ENCODE data around the gene ARHGAP19.

Gene ARHGAP19

DNA sequence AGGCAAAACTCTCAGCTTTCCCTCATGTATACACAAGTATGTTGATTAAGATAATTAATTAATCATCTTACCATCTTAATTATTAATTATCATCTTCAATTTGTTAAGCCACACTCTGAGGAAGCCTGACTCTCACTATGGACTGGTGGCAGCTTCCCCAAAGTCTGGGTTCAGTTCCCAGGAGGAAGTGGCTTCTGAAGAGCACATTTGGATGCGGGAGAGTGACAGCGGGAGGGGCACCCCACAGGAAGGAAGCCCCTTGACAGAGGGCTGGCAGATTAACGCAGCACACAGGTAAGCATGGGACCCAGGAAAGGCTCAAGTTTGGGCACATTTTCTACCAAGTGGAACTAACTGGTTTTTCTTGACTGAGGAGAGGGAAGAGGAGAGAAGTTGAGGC, 93.3 kb downstream of the ARHGAP19 start (continued):
- TF ChIP-seq, protein P1, sequence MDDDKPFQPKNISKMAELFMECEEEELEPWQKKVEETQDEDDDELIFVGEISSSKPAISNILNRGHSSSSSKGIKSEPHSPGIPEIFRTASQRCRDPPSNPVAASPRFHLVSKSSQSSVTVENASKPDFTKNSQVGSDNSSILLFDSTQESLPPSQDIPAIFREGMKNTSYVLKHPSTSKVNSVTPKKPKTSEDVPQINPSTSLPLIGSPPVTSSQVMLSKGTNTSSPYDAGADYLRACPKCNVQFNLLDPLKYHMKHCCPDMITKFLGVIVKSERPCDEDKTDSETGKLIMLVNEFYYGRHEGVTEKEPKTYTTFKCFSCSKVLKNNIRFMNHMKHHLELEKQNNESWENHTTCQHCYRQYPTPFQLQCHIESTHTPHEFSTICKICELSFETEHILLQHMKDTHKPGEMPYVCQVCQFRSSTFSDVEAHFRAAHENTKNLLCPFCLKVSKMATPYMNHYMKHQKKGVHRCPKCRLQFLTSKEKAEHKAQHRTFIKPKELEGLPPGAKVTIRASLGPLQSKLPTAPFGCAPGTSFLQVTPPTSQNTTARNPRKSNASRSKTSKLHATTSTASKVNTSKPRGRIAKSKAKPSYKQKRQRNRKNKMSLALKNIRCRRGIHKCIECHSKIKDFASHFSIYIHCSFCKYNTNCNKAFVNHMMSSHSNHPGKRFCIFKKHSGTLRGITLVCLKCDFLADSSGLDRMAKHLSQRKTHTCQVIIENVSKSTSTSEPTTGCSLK (tag by site-specific recombination; IDR thresholded peaks at IDR 0.05), result no peak
- TF ChIP-seq, protein P2, sequence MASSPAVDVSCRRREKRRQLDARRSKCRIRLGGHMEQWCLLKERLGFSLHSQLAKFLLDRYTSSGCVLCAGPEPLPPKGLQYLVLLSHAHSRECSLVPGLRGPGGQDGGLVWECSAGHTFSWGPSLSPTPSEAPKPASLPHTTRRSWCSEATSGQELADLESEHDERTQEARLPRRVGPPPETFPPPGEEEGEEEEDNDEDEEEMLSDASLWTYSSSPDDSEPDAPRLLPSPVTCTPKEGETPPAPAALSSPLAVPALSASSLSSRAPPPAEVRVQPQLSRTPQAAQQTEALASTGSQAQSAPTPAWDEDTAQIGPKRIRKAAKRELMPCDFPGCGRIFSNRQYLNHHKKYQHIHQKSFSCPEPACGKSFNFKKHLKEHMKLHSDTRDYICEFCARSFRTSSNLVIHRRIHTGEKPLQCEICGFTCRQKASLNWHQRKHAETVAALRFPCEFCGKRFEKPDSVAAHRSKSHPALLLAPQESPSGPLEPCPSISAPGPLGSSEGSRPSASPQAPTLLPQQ (tag by site-specific recombination; IDR thresholded peaks at IDR 0.05), result no peak
- TF ChIP-seq ZNF747 (tag by site-specific recombination; IDR thresholded peaks at IDR 0.05) (no peak), FEZF1 (tag by site-specific recombination; IDR thresholded peaks at IDR 0.05) (no peak), ZIC2 (tag by site-specific recombination; IDR thresholded peaks at IDR 0.05) (no peak), ZNF138 (tag by site-specific recombination; IDR thresholded peaks at IDR 0.05; ENCODE audit: borderline replicate concordance) (no peak), ZNF23 (tag by site-specific recombination; IDR thresholded peaks at IDR 0.05; ENCODE audit: borderline replicate concordance) (no peak), ZNF558 (tag by site-specific recombination; IDR thresholded peaks at IDR 0.05) (no peak), ZNF660 (tag by site-specific recombination; IDR thresholded peaks at IDR 0.05) (no peak), ZNF155 (tag by site-specific recombination; IDR thresholded peaks at IDR 0.05) (no peak), ZNF302 (tag by site-specific recombination; IDR thresholded peaks at IDR 0.05; ENCODE audit: low read depth) (no peak)
- TF ChIP-seq, protein P3, sequence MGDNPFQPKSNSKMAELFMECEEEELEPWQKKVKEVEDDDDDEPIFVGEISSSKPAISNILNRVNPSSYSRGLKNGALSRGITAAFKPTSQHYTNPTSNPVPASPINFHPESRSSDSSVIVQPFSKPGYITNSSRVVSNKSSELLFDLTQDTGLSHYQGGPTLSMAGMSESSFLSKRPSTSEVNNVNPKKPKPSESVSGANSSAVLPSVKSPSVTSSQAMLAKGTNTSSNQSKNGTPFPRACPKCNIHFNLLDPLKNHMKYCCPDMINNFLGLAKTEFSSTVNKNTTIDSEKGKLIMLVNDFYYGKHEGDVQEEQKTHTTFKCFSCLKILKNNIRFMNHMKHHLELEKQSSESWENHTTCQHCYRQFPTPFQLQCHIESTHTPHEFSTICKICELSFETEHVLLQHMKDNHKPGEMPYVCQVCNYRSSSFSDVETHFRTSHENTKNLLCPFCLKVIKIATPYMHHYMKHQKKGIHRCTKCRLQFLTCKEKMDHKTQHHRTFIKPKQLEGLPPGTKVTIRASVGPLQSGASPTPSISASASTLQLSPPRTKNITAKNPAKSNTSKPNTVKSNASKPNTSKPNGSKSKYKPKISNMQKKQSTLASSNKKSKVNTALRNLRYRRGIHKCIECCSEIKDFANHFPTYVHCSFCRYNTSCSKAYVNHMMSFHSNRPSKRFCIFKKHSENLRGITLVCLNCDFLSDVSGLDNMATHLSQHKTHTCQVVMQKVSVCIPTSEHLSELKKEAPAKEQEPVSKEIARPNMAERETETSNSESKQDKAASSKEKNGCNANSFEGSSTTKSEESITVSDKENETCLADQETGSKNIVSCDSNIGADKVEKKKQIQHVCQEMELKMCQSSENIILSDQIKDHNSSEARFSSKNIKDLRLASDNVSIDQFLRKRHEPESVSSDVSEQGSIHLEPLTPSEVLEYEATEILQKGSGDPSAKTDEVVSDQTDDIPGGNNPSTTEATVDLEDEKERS (tag by site-specific recombination; IDR thresholded peaks at IDR 0.05), result no peak

DNA sequence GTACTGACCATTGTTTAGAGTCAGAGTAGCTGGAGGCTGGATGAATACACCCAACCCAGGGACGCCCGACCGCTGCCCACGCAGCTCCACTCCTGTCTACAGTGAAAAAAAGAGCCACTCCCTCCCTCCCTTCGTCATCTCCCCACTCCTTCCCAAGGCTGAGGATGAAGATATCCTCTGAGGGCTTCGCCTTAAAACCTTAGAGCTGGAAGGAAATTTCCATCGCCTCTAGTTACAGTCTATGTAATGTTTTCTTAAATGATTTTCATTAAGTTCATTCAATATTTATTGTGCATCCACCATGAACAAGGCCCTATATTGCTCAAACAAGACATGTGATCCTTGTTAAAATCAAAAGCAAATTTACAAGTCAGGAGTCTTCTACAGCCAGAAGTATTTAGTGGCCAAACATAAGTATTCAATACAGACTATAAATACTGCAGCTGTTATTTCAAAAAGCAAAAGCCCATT, 95.4 kb downstream of the ARHGAP19 start:
- TF ChIP-seq ZNF214 (tag by site-specific recombination; IDR thresholded peaks at IDR 0.05; ENCODE audit: borderline replicate concordance), result no peak
- peak; percentile 23; the same call in 1 of the 2 replicates for TF ChIP-seq EGR2 (tag by site-specific recombination; IDR thresholded peaks at IDR 0.05; ENCODE audit: low read depth)
- H3K4me1 ChIP-seq (ENCODE audit: control insufficient read depth, insufficient read depth, low read length), result peaks cover 3% of the 10 kb centered on the region
- no peaks in the 10 kb centered on the region for H3K9me3 ChIP-seq (ENCODE audit: control insufficient read depth, insufficient read depth, low read depth, low read length)
- H3K27ac ChIP-seq (ENCODE audit: extremely low read depth, low read depth, low read length), result no peak overlapping the region
- ChIA-PET POLR2A (interaction anchor here (1.3 kb wide), 1 partner anchor 12 kb away, joined by 3 read pairs; the partner anchor contains the start of gene SLIT1), CTCF (interaction anchor here (0.6 to 10.9 kb wide), 28 partner anchors 8 to 690 kb away, joined by 3 to 170 read pairs (median 4); partner anchors contain the start of genes EXOSC1, SLIT1 and ZDHHC16)
- H3K4me3 ChIP-seq (ENCODE audit: low read depth, low read length), result no peak overlapping the region
- H3K36me3 ChIP-seq (ENCODE audit: control insufficient read depth in 2 of 2, insufficient read depth in 1 of 2, low read length in 2 of 2), result no peaks in the 10 kb centered on the region

DNA sequence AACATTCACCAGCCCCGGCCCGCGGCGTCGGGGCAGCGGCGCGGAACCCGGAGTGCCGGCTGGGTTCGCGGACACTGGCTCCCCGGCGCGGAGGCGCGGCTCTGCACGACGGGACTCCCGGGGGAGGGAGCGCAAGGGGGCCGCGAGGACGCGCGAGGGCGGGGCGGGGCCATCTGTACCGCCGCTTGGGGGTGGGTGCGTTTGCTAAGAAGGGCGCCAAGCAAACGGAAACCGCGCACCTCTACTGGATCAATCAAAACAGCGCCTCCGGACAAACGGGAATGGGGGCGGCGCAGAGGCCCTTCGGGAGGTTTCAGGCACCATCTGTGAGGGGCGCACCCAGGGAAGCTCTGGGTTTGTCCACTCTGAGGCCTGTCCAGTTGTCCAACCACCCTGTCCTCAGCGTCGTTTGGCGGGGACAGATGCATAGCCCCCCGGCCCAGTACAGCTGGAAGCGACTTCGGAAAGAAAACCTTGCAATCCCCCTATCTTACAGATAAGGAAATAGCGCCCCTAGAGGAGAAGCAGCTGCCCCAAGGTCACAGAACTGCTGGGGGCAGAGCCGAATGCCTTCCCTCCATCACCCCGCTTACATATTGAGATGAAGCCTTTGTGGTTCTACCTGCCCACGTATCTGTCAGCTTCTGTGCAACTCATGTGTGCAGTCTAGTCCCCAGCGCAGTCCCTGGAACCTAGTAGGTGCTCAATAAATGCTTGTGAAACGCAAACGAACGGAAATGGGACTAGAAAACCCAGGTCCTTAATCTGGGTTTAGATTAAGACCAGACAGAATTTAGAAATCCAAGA, 96.0 kb downstream of the ARHGAP19 start:
- H3K27ac ChIP-seq (ENCODE audit: extremely low read depth, low read depth, low read length), result no peak overlapping the region
- peaks cover 3% of the 10 kb centered on the region for H3K4me1 ChIP-seq (ENCODE audit: control insufficient read depth, insufficient read depth, low read length)
- H3K4me3 ChIP-seq (ENCODE audit: low read depth, low read length), result peak overlapping the region; percentile 48
- ChIA-PET CTCF (interaction anchor here (0.5 to 10.9 kb wide), 28 partner anchors 8 to 364 kb away, joined by 3 to 170 read pairs (median 4); partner anchors contain the start of genes EXOSC1, SLIT1 and ZDHHC16), POLR2A (no interaction called here)
- no peaks in the 10 kb centered on the region for H3K9me3 ChIP-seq (ENCODE audit: control insufficient read depth, insufficient read depth, low read depth, low read length)
- no peaks in the 10 kb centered on the region for H3K36me3 ChIP-seq (ENCODE audit: control insufficient read depth in 2 of 2, insufficient read depth in 1 of 2, low read length in 2 of 2)
- TF ChIP-seq KLF1 (tag by site-specific recombination; IDR thresholded peaks at IDR 0.05) (0 out of 2 replicates have a peak, but pooled peaks have one; percentile 15), ZNF221 (tag by site-specific recombination; IDR thresholded peaks at IDR 0.05; ENCODE audit: borderline replicate concordance) (no peak), ZNF266 (tag by site-specific recombination; IDR thresholded peaks at IDR 0.05; ENCODE audit: low read depth) (no peak)
- TF ChIP-seq, protein P4, sequence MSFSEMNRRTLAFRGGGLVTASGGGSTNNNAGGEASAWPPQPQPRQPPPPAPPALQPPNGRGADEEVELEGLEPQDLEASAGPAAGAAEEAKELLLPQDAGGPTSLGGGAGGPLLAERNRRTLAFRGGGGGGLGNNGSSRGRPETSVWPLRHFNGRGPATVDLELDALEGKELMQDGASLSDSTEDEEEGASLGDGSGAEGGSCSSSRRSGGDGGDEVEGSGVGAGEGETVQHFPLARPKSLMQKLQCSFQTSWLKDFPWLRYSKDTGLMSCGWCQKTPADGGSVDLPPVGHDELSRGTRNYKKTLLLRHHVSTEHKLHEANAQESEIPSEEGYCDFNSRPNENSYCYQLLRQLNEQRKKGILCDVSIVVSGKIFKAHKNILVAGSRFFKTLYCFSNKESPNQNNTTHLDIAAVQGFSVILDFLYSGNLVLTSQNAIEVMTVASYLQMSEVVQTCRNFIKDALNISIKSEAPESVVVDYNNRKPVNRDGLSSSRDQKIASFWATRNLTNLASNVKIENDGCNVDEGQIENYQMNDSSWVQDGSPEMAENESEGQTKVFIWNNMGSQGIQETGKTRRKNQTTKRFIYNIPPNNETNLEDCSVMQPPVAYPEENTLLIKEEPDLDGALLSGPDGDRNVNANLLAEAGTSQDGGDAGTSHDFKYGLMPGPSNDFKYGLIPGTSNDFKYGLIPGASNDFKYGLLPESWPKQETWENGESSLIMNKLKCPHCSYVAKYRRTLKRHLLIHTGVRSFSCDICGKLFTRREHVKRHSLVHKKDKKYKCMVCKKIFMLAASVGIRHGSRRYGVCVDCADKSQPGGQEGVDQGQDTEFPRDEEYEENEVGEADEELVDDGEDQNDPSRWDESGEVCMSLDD (tag by site-specific recombination; IDR thresholded peaks at IDR 0.05), result 0 out of 2 replicates have a peak, but pooled peaks have one; percentile 38
- TF ChIP-seq, protein P5, sequence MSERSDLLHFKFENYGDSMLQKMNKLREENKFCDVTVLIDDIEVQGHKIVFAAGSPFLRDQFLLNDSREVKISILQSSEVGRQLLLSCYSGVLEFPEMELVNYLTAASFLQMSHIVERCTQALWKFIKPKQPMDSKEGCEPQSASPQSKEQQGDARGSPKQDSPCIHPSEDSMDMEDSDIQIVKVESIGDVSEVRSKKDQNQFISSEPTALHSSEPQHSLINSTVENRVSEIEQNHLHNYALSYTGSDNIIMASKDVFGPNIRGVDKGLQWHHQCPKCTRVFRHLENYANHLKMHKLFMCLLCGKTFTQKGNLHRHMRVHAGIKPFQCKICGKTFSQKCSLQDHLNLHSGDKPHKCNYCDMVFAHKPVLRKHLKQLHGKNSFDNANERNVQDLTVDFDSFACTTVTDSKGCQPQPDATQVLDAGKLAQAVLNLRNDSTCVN (tag by site-specific recombination; optimal IDR thresholded peaks at IDR 0.05), result peak; percentile 83
